Prostate gland (tissue), 2 donors: ENCODE results near the gene ITGB2.

Source experiments
- POLR2A ChIP-seq: fragments of 450-650 bp; IDR thresholded peaks from one replicate; pipeline ENCODE4 v1.6.1; 2016; ENCODE audit warnings: antibody characterized with exemption, mild to moderate bottlenecking
- POLR2AphosphoS5 ChIP-seq: sonication (generic); formaldehyde crosslinking; IDR thresholded peaks from one replicate; pipeline ENCODE4 v1.6.1; 2017; ENCODE audit warnings: antibody characterized with exemption
- TF ChIP-seq, protein P1 (sequence below), 4 experiments: fragments of 200-600 bp in 2 of 4; fragments of 450-650 bp in 2 of 4; sonication (generic) in 2 of 4; IDR thresholded peaks; 1 replicate in 3 of 4; 2 replicates in 1 of 4; pipeline ENCODE4 v1.5.1; 2016 to 2019; ENCODE audit warnings: antibody characterized with exemption in 4 of 4, mild to moderate bottlenecking in 2 of 4, moderate library complexity in 2 of 4

DNA sequence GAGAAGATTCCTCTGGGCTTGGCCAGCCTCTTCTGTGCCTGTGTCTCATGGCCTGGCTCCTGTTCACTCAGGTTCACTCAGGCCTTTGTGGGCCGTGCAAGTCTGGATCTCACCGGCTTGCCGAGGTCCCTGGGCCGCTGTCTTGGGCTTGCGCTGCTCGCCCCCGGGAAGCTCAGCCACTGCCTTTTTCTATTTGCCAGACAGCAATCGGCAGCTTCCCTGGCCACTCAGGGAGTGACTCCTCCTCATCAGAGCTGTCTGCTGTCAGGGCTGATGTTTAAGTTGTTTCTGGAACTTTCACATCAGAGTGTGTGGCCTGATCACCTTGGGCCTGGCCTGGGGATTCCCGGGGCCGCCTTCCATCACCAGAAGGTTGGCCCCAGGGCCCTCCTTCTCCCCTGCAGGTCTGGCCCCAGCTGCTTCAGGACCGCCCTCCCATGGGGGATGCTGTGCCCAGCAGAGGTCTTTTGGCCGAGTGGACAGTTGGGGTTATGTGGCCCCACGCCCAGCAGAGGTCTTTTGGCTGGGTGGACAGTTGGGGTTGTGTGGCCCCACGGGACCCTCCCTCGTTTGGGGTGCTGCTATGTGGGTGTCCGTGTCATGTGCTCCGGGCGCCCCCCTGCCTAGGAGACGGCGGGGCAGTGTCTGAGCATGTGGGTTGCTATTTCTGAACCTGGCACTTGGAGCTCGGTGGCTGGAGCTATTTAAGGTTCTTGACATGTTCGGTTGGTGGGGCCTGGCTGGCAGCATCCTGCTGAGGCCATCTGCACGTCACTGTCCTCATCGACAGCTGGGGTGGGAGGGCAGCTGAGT, 31.6 kb upstream of the ITGB2 start:
- TF ChIP-seq, protein P1, sequence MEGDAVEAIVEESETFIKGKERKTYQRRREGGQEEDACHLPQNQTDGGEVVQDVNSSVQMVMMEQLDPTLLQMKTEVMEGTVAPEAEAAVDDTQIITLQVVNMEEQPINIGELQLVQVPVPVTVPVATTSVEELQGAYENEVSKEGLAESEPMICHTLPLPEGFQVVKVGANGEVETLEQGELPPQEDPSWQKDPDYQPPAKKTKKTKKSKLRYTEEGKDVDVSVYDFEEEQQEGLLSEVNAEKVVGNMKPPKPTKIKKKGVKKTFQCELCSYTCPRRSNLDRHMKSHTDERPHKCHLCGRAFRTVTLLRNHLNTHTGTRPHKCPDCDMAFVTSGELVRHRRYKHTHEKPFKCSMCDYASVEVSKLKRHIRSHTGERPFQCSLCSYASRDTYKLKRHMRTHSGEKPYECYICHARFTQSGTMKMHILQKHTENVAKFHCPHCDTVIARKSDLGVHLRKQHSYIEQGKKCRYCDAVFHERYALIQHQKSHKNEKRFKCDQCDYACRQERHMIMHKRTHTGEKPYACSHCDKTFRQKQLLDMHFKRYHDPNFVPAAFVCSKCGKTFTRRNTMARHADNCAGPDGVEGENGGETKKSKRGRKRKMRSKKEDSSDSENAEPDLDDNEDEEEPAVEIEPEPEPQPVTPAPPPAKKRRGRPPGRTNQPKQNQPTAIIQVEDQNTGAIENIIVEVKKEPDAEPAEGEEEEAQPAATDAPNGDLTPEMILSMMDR (IDR thresholded peaks at IDR 0.05) = no peak
- TF ChIP-seq POLR2AphosphoS5 (no peak), POLR2A (no peak)
